ENCODE data around the gene MRPL53.
"Not testable (repeated sequence)": the region's sequence is repeated elsewhere in the genome, so short reads cannot be mapped to it uniquely, and the experiment has no call there.

The MRPL53 gene

GRCh38 chr2:74448771-74449170, 23.7 kb downstream of the MRPL53 start:
- DNase-seq (ENCODE audit: low spot score): no peak

- no peak for DNase-seq (ENCODE audit: low spot score)
Observed at GRCh38 chr2:74447230-74447999, 25.1 kb downstream of the MRPL53 start.

- no peak for DNase-seq (ENCODE audit: low spot score)
Observed at GRCh38 chr2:74444498-74445318, 27.8 kb downstream of the MRPL53 start.

GRCh38 chr2:74442483-74443297, 29.8 kb downstream of the MRPL53 start:
- not testable (repeated sequence) for DNase-seq (ENCODE audit: low spot score)

- no peak for DNase-seq (ENCODE audit: low spot score)
Observed at GRCh38 chr2:74441690-74442482, 30.6 kb downstream of the MRPL53 start, which contains the start of gene RTKN. TSS of gene RTKN (minus strand) at chr2:74441937. CDS start at chr2:74441816, 121 bp downstream.

- no peak for DNase-seq (ENCODE audit: low spot score)
Observed at GRCh38 chr2:74441170-74441689, 31.2 kb downstream of the MRPL53 start.

GRCh38 chr2:74440378-74441169, 31.9 kb downstream of the MRPL53 start:
- DNase-seq (ENCODE audit: low spot score): peak; percentile 60

GRCh38 chr2:74439803-74440377, 32.6 kb downstream of the MRPL53 start:
- DNase-seq (ENCODE audit: low spot score): no peak

GRCh38 chr2:74439373-74439772, 33.1 kb downstream of the MRPL53 start:
- DNase-seq (ENCODE audit: low spot score): no peak

GRCh38 chr2:74438248-74438647, 34.2 kb downstream of the MRPL53 start:
- DNase-seq (ENCODE audit: low spot score): no peak

GRCh38 chr2:74436848-74437695, 35.4 kb downstream of the MRPL53 start:
- DNase-seq (ENCODE audit: low spot score): no peak

- DNase-seq (ENCODE audit: low spot score): no peak
Observed at GRCh38 chr2:74436111-74436805, 36.2 kb downstream of the MRPL53 start.

GRCh38 chr2:74430502-74430901, 42.0 kb downstream of the MRPL53 start:
- no peak for DNase-seq (ENCODE audit: low spot score)

GRCh38 chr2:74429487-74430451, 42.7 kb downstream of the MRPL53 start:
- no peak for DNase-seq (ENCODE audit: low spot score)

- no peak for DNase-seq (ENCODE audit: low spot score)
Observed at GRCh38 chr2:74428675-74429074, 43.8 kb downstream of the MRPL53 start.

GRCh38 chr2:74427551-74427950, 44.9 kb downstream of the MRPL53 start:
- DNase-seq (ENCODE audit: low spot score): no peak

GRCh38 chr2:74426181-74426758, 46.2 kb downstream of the MRPL53 start:
- no peak for DNase-seq (ENCODE audit: low spot score)
